Peyer's patch (tissue), 4 donors: ENCODE data around the gene VWA1.

Experiments used
- CTCF ChIP-seq, 6 experiments: fragments of 450-650 bp in 4 of 6; fragments of 200-600 bp in 2 of 6; sonication (generic) in 1 of 6; IDR thresholded peaks; one replicate each; pipeline ENCODE4 v1.5.1; 2017 to 2019; ENCODE audit warnings: antibody characterized with exemption in 6 of 6, mild to moderate bottlenecking in 3 of 6, moderate library complexity in 1 of 6
- POLR2A ChIP-seq, 2 donors: fragments of 450-650 bp; IDR thresholded peaks; one replicate each; pipeline ENCODE4 v1.5.1; 2017; ENCODE audit warnings: antibody characterized with exemption in 2 of 2, mild to moderate bottlenecking in 2 of 2, moderate library complexity in 2 of 2

- TF ChIP-seq CTCF (IDR thresholded peaks at IDR 0.05) (no peak), POLR2A (IDR thresholded peaks at IDR 0.05) (no peak)
Observed at GRCh38 chr1:1436630-1437032, 1.1 kb downstream of the VWA1 start.
